HepG2 (cell line): Measurements from ENCODE around the gene ATP6V0D1. TPM values are rescaled to one million over a fixed set of nuclear protein-coding genes. Genes with fewer than 3 reads are reported as not detected.
A peak's percentile ranks its signal among the peaks of the same experiment; 100 is the strongest.

ENCODE experiments used
- ARID3A ChIP-seq: IDR thresholded peaks from 2 replicates; pipeline ENCODE4 v1.6.1; 2012; ENCODE audit warnings: low read depth, low read length, improper control_type of control experiment
- ATRX ChIP-seq: sonication (generic); formaldehyde crosslinking; IDR thresholded peaks from 2 replicates; pipeline ENCODE4 v1.4.0; 2020; ENCODE audit warnings: missing genetic modification reagents, borderline replicate concordance
- FIP1L1 ChIP-seq: fragments of 200-400 bp; formaldehyde crosslinking; IDR thresholded peaks from 2 replicates; pipeline ENCODE4 v1.6.1; 2018; ENCODE audit warnings: low read depth, mild to moderate bottlenecking, low read length, moderate library complexity, borderline replicate concordance; ENCODE audit not compliant: insufficient read depth
- HES4 ChIP-seq: sonication (generic); formaldehyde crosslinking; IDR thresholded peaks from 2 replicates; pipeline ENCODE4 v1.9.0; 2021; ENCODE audit warnings: mild to moderate bottlenecking, missing genetic modification reagents, borderline replicate concordance
- HMG20B ChIP-seq: conservative IDR thresholded peaks from 2 replicates; pipeline ENCODE4 v1.6.1; 2016; ENCODE audit warnings: missing genetic modification reagents, missing compliant biosample characterization
- IRF9 ChIP-seq: sonication (generic); formaldehyde crosslinking; IDR thresholded peaks from 2 replicates; pipeline ENCODE4 v1.8.0; 2022; ENCODE audit warnings: missing genetic modification reagents, mild to moderate bottlenecking, borderline replicate concordance
- MEIS1 ChIP-seq: sonication (generic); formaldehyde crosslinking; IDR thresholded peaks from 2 replicates; pipeline ENCODE4 v1.9.0; 2021; ENCODE audit warnings: mild to moderate bottlenecking, missing genetic modification reagents, moderate library complexity, borderline replicate concordance
- NR1H2 ChIP-seq: sonication (generic); formaldehyde crosslinking; IDR thresholded peaks from 2 replicates; pipeline ENCODE4 v1.8.1; 2022; ENCODE audit warnings: low read depth, missing genetic modification reagents, borderline replicate concordance
- PHF21A ChIP-seq: sonication (generic); formaldehyde crosslinking; IDR thresholded peaks from 2 replicates; pipeline ENCODE4 v1.5.0; 2020; ENCODE audit warnings: mild to moderate bottlenecking, missing genetic modification reagents
- POLR2G ChIP-seq: fragments of 200-400 bp; formaldehyde crosslinking; IDR thresholded peaks from 2 replicates; pipeline ENCODE4 v1.6.1; 2018; ENCODE audit warnings: mild to moderate bottlenecking, low read depth, low read length, moderate library complexity
- RXRB ChIP-seq: IDR thresholded peaks from 2 replicates; pipeline ENCODE4 v1.6.1; 2016; ENCODE audit warnings: borderline replicate concordance, missing genetic modification reagents, missing compliant biosample characterization
- SP1 ChIP-seq, 2 experiments: fragments of 450-650 bp in 1 of 2; sonication (generic) in 1 of 2; formaldehyde crosslinking in 1 of 2; IDR thresholded peaks; 2 replicates each; pipeline versions ENCODE4 v1.4.0 to v1.6.1; 2016 to 2020; ENCODE audit warnings: missing genetic modification reagents in 1 of 2
- SRF ChIP-seq: IDR thresholded peaks from 2 replicates; pipeline ENCODE4 v1.6.1; 2011; ENCODE audit warnings: mild to moderate bottlenecking, low read depth, low read length, moderate library complexity
- ZBTB37 ChIP-seq: sonication (generic); formaldehyde crosslinking; IDR thresholded peaks from 2 replicates; pipeline ENCODE4 v1.4.0; 2020; ENCODE audit warnings: mild to moderate bottlenecking, missing genetic modification reagents
- ZKSCAN1 ChIP-seq: fragments of 150-350 bp; IDR thresholded peaks from 2 replicates; pipeline ENCODE4 v1.6.1; 2014; ENCODE audit warnings: low read length
- ZNF180 ChIP-seq: sonication (generic); formaldehyde crosslinking; IDR thresholded peaks from 2 replicates; pipeline ENCODE4 v1.4.0; 2020; ENCODE audit warnings: low read depth, missing genetic modification reagents, borderline replicate concordance
- ZNF430 ChIP-seq: sonication (generic); formaldehyde crosslinking; IDR thresholded peaks from 2 replicates; pipeline ENCODE4 v1.9.0; 2021; ENCODE audit warnings: mild to moderate bottlenecking, missing genetic modification reagents
- ZNF44 ChIP-seq: sonication (generic); formaldehyde crosslinking; IDR thresholded peaks from 2 replicates; pipeline ENCODE4 v1.5.1; 2020; ENCODE audit warnings: mild to moderate bottlenecking, missing genetic modification reagents
- ZNF558 ChIP-seq: sonication (generic); formaldehyde crosslinking; IDR thresholded peaks from 2 replicates; pipeline ENCODE4 v1.9.0; 2022; ENCODE audit warnings: mild to moderate bottlenecking, missing genetic modification reagents, borderline replicate concordance
- ZNF746 ChIP-seq: sonication (generic); formaldehyde crosslinking; IDR thresholded peaks from 2 replicates; pipeline ENCODE4 v1.8.0; 2022; ENCODE audit warnings: mild to moderate bottlenecking, missing genetic modification reagents
- ZNF878 ChIP-seq: sonication (generic); formaldehyde crosslinking; IDR thresholded peaks from 2 replicates; pipeline ENCODE4 v1.8.1; 2023; ENCODE audit warnings: mild to moderate bottlenecking, missing genetic modification reagents, moderate library complexity
- polyA plus RNA-seq, 8 experiments: library from polyadenylated mRNA; depleted of rRNA in 3 of 8; stranded (reverse) in 7 of 8; unstranded in 1 of 8; fragments of >200 nt; fragmentation: Illumina TruSeq in 4 of 8; extraction: Trizol in 4 of 8; gene quantifications; 2 replicates each; pipeline versions ENCODE4 v1.2.1 to v1.2.3, GENCODE V29; 2011 to 2016; ENCODE audit warnings: low read depth in 4 of 8, missing spikeins in 1 of 8, mixed read lengths in 1 of 8; ENCODE audit not compliant: insufficient read depth in 1 of 8
- total RNA-seq, 5 experiments: library from RNA; depleted of rRNA; stranded (reverse); fragments of >200 nt; fragmentation: Illumina TruSeq; extraction: Trizol; gene quantifications; 2 replicates each; pipeline ENCODE4 v1.2.3, GENCODE V29; 2016; ENCODE audit warnings: low read depth in 1 of 5
- TF ChIP-seq, protein P1 (sequence below): sonication (generic); formaldehyde crosslinking; IDR thresholded peaks from 2 replicates; pipeline ENCODE4 v1.8.0; 2022; ENCODE audit warnings: missing genetic modification reagents, mild to moderate bottlenecking, moderate library complexity, borderline replicate concordance
- TF ChIP-seq, protein P2 (sequence below): IDR thresholded peaks from 2 replicates; pipeline ENCODE4 v1.6.1; 2016; ENCODE audit warnings: low read depth, borderline replicate concordance

The ATP6V0D1 gene
- total and polyA plus RNA-seq, 2 of the 13 experiments (the other 11 are each of a cell fraction or from before 2014, with no cell fraction given): 51.1 to 61.3 TPM

DNA sequence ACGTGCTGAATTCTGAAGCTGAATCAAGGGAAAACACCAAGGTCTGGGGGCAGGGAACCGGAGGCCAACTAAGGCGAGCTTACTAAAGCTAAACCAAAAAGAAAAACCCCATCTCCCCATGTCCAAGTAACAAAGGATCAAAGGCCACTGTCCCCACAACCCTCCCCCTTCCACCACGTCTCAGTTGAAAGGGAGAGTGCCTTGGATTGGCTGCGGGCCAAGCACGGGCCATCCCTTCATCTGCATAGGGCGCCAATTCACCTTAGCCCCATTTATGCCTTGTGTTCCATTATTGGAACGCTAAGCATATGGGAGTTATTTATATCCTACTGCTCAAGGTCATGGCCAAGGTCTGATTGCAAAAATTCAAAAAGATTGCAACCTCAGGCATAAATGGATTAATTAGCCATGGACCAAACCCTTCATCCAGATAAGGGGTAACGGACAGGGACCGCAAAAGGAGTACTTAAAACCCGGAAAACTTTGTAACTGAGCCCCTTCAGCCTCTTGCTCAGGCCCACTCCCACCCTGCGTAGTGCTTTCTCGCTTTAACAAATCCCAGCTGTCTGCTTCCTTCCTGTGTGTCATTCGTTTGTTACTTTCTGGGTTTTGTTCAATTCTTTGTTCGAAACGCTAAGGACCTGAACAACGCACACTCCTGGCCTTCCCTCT lies 740 bp upstream of the ATP6V0D1 start (continued):
- TF ChIP-seq ARID3A: no peak
- no peak for TF ChIP-seq HES4 (CRISPR knock-in tag)
- no peak for TF ChIP-seq ZNF878 (CRISPR knock-in tag)
- TF ChIP-seq ZNF746 (CRISPR knock-in tag): no peak; the same call in 1 of the 2 replicates
- no peak for TF ChIP-seq MEIS1 (CRISPR knock-in tag)
- no peak for TF ChIP-seq SP1 (IDR thresholded peaks at IDR 0.05)
- TF ChIP-seq SP1 (CRISPR knock-in tag; IDR thresholded peaks at IDR 0.05): no peak
- no peak for TF ChIP-seq ZNF558 (CRISPR knock-in tag)
- TF ChIP-seq HMG20B: no peak
- TF ChIP-seq NR1H2 (CRISPR knock-in tag): no peak
- TF ChIP-seq ZNF430 (CRISPR knock-in tag): no peak
- peak; percentile 3; the same call in 1 of the 2 replicates for TF ChIP-seq ZKSCAN1
- no peak for TF ChIP-seq SRF
- no peak; the same call in 1 of the 2 replicates for TF ChIP-seq ZBTB37 (CRISPR knock-in tag)
- peak; percentile 54 for TF ChIP-seq PHF21A
- no peak for TF ChIP-seq POLR2G
- TF ChIP-seq, protein P1, sequence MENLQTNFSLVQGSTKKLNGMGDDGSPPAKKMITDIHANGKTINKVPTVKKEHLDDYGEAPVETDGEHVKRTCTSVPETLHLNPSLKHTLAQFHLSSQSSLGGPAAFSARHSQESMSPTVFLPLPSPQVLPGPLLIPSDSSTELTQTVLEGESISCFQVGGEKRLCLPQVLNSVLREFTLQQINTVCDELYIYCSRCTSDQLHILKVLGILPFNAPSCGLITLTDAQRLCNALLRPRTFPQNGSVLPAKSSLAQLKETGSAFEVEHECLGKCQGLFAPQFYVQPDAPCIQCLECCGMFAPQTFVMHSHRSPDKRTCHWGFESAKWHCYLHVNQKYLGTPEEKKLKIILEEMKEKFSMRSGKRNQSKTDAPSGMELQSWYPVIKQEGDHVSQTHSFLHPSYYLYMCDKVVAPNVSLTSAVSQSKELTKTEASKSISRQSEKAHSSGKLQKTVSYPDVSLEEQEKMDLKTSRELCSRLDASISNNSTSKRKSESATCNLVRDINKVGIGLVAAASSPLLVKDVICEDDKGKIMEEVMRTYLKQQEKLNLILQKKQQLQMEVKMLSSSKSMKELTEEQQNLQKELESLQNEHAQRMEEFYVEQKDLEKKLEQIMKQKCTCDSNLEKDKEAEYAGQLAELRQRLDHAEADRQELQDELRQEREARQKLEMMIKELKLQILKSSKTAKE (CRISPR knock-in tag): no peak
- TF ChIP-seq, protein P2, sequence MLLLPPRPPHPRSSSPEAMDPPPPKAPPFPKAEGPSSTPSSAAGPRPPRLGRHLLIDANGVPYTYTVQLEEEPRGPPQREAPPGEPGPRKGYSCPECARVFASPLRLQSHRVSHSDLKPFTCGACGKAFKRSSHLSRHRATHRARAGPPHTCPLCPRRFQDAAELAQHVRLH (CRISPR knock-in tag): no peak
- no peak for TF ChIP-seq ATRX (CRISPR knock-in tag)
- no peak; the same call in 1 of the 2 replicates for TF ChIP-seq FIP1L1
- TF ChIP-seq ZNF180: no peak
- peak; percentile 54; the same call in 1 of the 2 replicates for TF ChIP-seq RXRB
- no peak for TF ChIP-seq IRF9 (CRISPR knock-in tag)
- 0 out of 2 replicates have a peak, but pooled peaks have one; percentile 37 for TF ChIP-seq ZNF44 (CRISPR knock-in tag)
